HepG2 (cell line): ENCODE measurements around the gene SQOR. TPM values are rescaled to one million over a fixed set of nuclear protein-coding genes. Genes with fewer than 3 reads are reported as not detected.

ENCODE experiments used
- AGO1 ChIP-seq: fragments of 200-400 bp; formaldehyde crosslinking; IDR thresholded peaks from 2 replicates; pipeline ENCODE4 v1.6.1; 2017; ENCODE audit warnings: mild to moderate bottlenecking, low read depth, low read length, moderate library complexity; ENCODE audit not compliant: poor library complexity, severe bottlenecking
- ATM ChIP-seq: fragments of 450-650 bp; IDR thresholded peaks from 2 replicates; pipeline ENCODE4 v1.7.1; 2017; ENCODE audit warnings: mild to moderate bottlenecking, borderline replicate concordance
- CBX5 ChIP-seq: sonication (generic); formaldehyde crosslinking; IDR thresholded peaks from 2 replicates; pipeline ENCODE4 v1.4.0; 2020; ENCODE audit warnings: missing genetic modification reagents, borderline replicate concordance
- CEBPG ChIP-seq: IDR thresholded peaks from 2 replicates; pipeline ENCODE4 v1.6.1; 2016
- EEA1 ChIP-seq: sonication (generic); formaldehyde crosslinking; IDR thresholded peaks from 2 replicates; pipeline ENCODE4 v1.5.1; 2020; ENCODE audit warnings: mild to moderate bottlenecking, missing genetic modification reagents, borderline replicate concordance
- ELF3 ChIP-seq: IDR thresholded peaks from 2 replicates; pipeline ENCODE4 v1.6.1; 2016; ENCODE audit warnings: missing genetic modification reagents, missing compliant biosample characterization
- GATA4 ChIP-seq: sonication (generic); IDR thresholded peaks from 2 replicates; pipeline ENCODE4 v1.6.1; 2016; ENCODE audit warnings: antibody characterized with exemption, low read depth, borderline replicate concordance
- MYC ChIP-seq: sonication (generic); formaldehyde crosslinking; IDR thresholded peaks from 2 replicates; pipeline ENCODE4 v1.9.0; 2021; ENCODE audit warnings: missing genetic modification reagents, borderline replicate concordance
- NR3C1 ChIP-seq: sonication (generic); formaldehyde crosslinking; IDR thresholded peaks from 2 replicates; pipeline ENCODE4 v1.4.0; 2020; ENCODE audit warnings: missing genetic modification reagents
- SAFB2 ChIP-seq: sonication (generic); formaldehyde crosslinking; IDR thresholded peaks from 2 replicates; pipeline ENCODE4 v1.5.1; 2020; ENCODE audit warnings: missing genetic modification reagents, low read depth, mild to moderate bottlenecking, borderline replicate concordance
- SOX13 ChIP-seq, 3 experiments: fragments of 450-650 bp in 1 of 3; sonication (generic) in 1 of 3; formaldehyde crosslinking in 1 of 3; IDR thresholded peaks in 2 of 3; conservative IDR thresholded peaks in 1 of 3; 2 replicates each; pipeline versions ENCODE4 v1.5.0 to v1.6.1; 2016 to 2020; ENCODE audit warnings: antibody characterized with exemption in 1 of 3, mild to moderate bottlenecking in 1 of 3, missing compliant biosample characterization in 1 of 3, missing genetic modification reagents in 1 of 3, moderate library complexity in 1 of 3
- SP1 ChIP-seq, 2 experiments: fragments of 450-650 bp in 1 of 2; sonication (generic) in 1 of 2; formaldehyde crosslinking in 1 of 2; IDR thresholded peaks; 2 replicates each; pipeline versions ENCODE4 v1.4.0 to v1.6.1; 2016 to 2020; ENCODE audit warnings: missing genetic modification reagents in 1 of 2
- ZBTB2 ChIP-seq: sonication (generic); formaldehyde crosslinking; IDR thresholded peaks from 2 replicates; pipeline ENCODE4 v1.8.0; 2022; ENCODE audit warnings: low read depth, missing genetic modification reagents
- ZBTB42 ChIP-seq: sonication (generic); formaldehyde crosslinking; IDR thresholded peaks from 2 replicates; pipeline ENCODE4 v1.5.0; 2020; ENCODE audit warnings: mild to moderate bottlenecking, missing genetic modification reagents
- ZFAT ChIP-seq: sonication (generic); formaldehyde crosslinking; conservative IDR thresholded peaks from 2 replicates; pipeline ENCODE4 v1.8.1; 2023; ENCODE audit warnings: missing genetic modification reagents, inconsistent platforms
- ZFP36 ChIP-seq: fragments of 150-350 bp; IDR thresholded peaks from 2 replicates; pipeline ENCODE4 v1.6.1; 2018; ENCODE audit warnings: borderline replicate concordance, low read length, low read depth; ENCODE audit not compliant: partially characterized antibody
- ZKSCAN5 ChIP-seq: sonication (generic); formaldehyde crosslinking; IDR thresholded peaks from 2 replicates; pipeline ENCODE4 v1.5.1; 2020; ENCODE audit warnings: mild to moderate bottlenecking, missing genetic modification reagents
- ZNF234 ChIP-seq: sonication (generic); formaldehyde crosslinking; conservative IDR thresholded peaks from 2 replicates; pipeline ENCODE4 v1.5.1; 2020; ENCODE audit warnings: mild to moderate bottlenecking, missing genetic modification reagents
- ZNF326 ChIP-seq: sonication (generic); formaldehyde crosslinking; IDR thresholded peaks from 2 replicates; pipeline ENCODE4 v1.4.0; 2020; ENCODE audit warnings: missing genetic modification reagents, borderline replicate concordance
- ZNF382 ChIP-seq: sonication (generic); formaldehyde crosslinking; IDR thresholded peaks from 2 replicates; pipeline ENCODE4 v1.5.0; 2020; ENCODE audit warnings: missing genetic modification reagents, mild to moderate bottlenecking, borderline replicate concordance
- ZNF550 ChIP-seq: sonication (generic); formaldehyde crosslinking; IDR thresholded peaks from 2 replicates; pipeline ENCODE4 v1.4.0; 2020; ENCODE audit warnings: mild to moderate bottlenecking, missing genetic modification reagents, borderline replicate concordance
- ZNF709 ChIP-seq: sonication (generic); formaldehyde crosslinking; IDR thresholded peaks from 2 replicates; pipeline ENCODE4 v1.5.0; 2020; ENCODE audit warnings: mild to moderate bottlenecking, missing genetic modification reagents
- ZNF737 ChIP-seq: sonication (generic); formaldehyde crosslinking; IDR thresholded peaks from 2 replicates; pipeline ENCODE4 v1.5.0; 2020; ENCODE audit warnings: missing genetic modification reagents, mild to moderate bottlenecking, borderline replicate concordance
- polyA plus RNA-seq, 8 experiments: library from polyadenylated mRNA; depleted of rRNA in 3 of 8; stranded (reverse) in 7 of 8; unstranded in 1 of 8; fragments of >200 nt; fragmentation: Illumina TruSeq in 4 of 8; extraction: Trizol in 4 of 8; gene quantifications; 2 replicates each; pipeline versions ENCODE4 v1.2.1 to v1.2.3, GENCODE V29; 2011 to 2016; ENCODE audit warnings: low read depth in 4 of 8, missing spikeins in 1 of 8, mixed read lengths in 1 of 8; ENCODE audit not compliant: insufficient read depth in 1 of 8
- total RNA-seq, 5 experiments: library from RNA; depleted of rRNA; stranded (reverse); fragments of >200 nt; fragmentation: Illumina TruSeq; extraction: Trizol; gene quantifications; 2 replicates each; pipeline ENCODE4 v1.2.3, GENCODE V29; 2016; ENCODE audit warnings: low read depth in 1 of 5
- TF ChIP-seq, protein P1 (sequence below): IDR thresholded peaks from 2 replicates; pipeline ENCODE4 v1.6.1; 2016
- TF ChIP-seq, protein P2 (sequence below): IDR thresholded peaks from 2 replicates; pipeline ENCODE4 v1.6.1; 2016; ENCODE audit warnings: low read depth, control low read depth

Gene SQOR
- total and polyA plus RNA-seq, 2 of the 13 experiments (the other 11 are each of a cell fraction or from before 2014, with no cell fraction given), result 19.3 to 19.4 TPM

- peak; percentile 88 for TF ChIP-seq ELF3
- TF ChIP-seq, protein P1, sequence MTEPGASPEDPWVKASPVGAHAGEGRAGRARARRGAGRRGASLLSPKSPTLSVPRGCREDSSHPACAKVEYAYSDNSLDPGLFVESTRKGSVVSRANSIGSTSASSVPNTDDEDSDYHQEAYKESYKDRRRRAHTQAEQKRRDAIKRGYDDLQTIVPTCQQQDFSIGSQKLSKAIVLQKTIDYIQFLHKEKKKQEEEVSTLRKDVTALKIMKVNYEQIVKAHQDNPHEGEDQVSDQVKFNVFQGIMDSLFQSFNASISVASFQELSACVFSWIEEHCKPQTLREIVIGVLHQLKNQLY, result peak; percentile 92
- TF ChIP-seq ZBTB42, result no peak
- TF ChIP-seq NR3C1, result no peak
- no peak; the same call in 1 of the 2 replicates for TF ChIP-seq GATA4
- TF ChIP-seq ATM, result no peak
- TF ChIP-seq SOX13 (IDR thresholded peaks at IDR 0.05), result no peak
- peak in 1 of 2 experiments; percentile 65; a peak in 2 of 4 replicates for TF ChIP-seq SOX13 (CRISPR knock-in tag; conservative IDR thresholded peaks at IDR 0.05 in 1 of 2, IDR thresholded peaks at IDR 0.05 in 1 of 2)
- TF ChIP-seq AGO1, result peak; percentile 69
- TF ChIP-seq ZFAT (CRISPR knock-in tag), result no peak
- no peak for TF ChIP-seq ZKSCAN5 (CRISPR knock-in tag)
- no peak for TF ChIP-seq SP1 (IDR thresholded peaks at IDR 0.05)
- TF ChIP-seq SP1 (CRISPR knock-in tag; IDR thresholded peaks at IDR 0.05), result peak; percentile 54; the same call in 1 of the 2 replicates
- peak; percentile 93; the same call in 1 of the 2 replicates for TF ChIP-seq ZNF550 (CRISPR knock-in tag)
- TF ChIP-seq, protein P2, sequence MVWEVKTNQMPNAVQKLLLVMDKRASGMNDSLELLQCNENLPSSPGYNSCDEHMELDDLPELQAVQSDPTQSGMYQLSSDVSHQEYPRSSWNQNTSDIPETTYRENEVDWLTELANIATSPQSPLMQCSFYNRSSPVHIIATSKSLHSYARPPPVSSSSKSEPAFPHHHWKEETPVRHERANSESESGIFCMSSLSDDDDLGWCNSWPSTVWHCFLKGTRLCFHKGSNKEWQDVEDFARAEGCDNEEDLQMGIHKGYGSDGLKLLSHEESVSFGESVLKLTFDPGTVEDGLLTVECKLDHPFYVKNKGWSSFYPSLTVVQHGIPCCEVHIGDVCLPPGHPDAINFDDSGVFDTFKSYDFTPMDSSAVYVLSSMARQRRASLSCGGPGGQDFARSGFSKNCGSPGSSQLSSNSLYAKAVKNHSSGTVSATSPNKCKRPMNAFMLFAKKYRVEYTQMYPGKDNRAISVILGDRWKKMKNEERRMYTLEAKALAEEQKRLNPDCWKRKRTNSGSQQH (CRISPR knock-in tag), result peak; percentile 92
- no peak for TF ChIP-seq ZFP36
- peak; percentile 84; the same call in 1 of the 2 replicates for TF ChIP-seq CBX5 (CRISPR knock-in tag)
- TF ChIP-seq SAFB2, result 0 out of 2 replicates have a peak, but pooled peaks have one; percentile 64
- TF ChIP-seq MYC (CRISPR knock-in tag), result peak; percentile 97
- peak; percentile 90 for TF ChIP-seq ZBTB2
- TF ChIP-seq ZNF234 (CRISPR knock-in tag), result no peak
- peak; percentile 95 for TF ChIP-seq ZNF709 (CRISPR knock-in tag)
- no peak for TF ChIP-seq ZNF737 (CRISPR knock-in tag)
- no peak; the same call in 1 of the 2 replicates for TF ChIP-seq CEBPG (CRISPR knock-in tag)
- TF ChIP-seq ZNF382 (CRISPR knock-in tag), result no peak
- TF ChIP-seq ZNF326 (CRISPR knock-in tag), result no peak
- no peak; the same call in 1 of the 2 replicates for TF ChIP-seq EEA1 (CRISPR knock-in tag)
Measured at GRCh38 chr15:45587095-45587862, 47.5 kb upstream of the SQOR start, which contains the start of gene BLOC1S6 (continued).
